ENCODE measurements around the gene PLCB1.

DNA sequence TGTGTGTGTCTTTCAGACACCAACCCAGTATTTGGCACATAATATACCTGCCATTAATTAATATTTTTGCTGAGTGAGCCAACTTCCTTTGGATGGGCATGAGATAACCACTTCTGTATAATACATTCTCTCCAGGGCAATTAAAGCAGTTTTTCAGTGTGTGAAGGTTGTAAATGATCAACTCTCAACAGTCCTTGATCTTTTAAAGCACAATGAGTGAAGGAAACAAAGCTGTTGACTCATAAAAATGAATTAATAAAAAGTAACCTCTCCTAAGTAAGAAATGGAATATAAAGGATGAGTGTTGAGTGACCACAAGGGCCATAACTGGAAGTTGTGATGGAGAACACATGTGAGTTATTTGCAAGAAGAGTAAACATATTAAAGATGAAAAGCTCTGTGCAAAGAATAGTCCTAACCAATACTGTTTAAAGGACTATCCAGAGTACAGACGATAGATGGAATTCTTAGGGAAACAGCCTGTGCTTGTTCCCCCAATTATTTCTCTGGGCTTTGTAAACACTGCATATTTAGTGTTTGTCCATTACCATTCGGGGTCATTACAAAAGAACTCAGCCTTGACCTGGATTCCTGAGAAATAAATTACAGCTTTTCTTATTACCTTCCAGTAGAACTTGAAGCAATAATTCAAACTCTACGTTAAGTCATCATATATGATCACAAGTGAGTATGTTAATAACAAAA lies 446.2 kb downstream of the PLCB1 start:
- TF ChIP-seq, protein P1, sequence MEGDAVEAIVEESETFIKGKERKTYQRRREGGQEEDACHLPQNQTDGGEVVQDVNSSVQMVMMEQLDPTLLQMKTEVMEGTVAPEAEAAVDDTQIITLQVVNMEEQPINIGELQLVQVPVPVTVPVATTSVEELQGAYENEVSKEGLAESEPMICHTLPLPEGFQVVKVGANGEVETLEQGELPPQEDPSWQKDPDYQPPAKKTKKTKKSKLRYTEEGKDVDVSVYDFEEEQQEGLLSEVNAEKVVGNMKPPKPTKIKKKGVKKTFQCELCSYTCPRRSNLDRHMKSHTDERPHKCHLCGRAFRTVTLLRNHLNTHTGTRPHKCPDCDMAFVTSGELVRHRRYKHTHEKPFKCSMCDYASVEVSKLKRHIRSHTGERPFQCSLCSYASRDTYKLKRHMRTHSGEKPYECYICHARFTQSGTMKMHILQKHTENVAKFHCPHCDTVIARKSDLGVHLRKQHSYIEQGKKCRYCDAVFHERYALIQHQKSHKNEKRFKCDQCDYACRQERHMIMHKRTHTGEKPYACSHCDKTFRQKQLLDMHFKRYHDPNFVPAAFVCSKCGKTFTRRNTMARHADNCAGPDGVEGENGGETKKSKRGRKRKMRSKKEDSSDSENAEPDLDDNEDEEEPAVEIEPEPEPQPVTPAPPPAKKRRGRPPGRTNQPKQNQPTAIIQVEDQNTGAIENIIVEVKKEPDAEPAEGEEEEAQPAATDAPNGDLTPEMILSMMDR (conservative IDR thresholded peaks at IDR 0.05): no peak
- no peak for TF ChIP-seq EZH2 (IDR thresholded peaks at IDR 0.05; ENCODE audit: low read depth)

Data from PC-9 (cell line).